HG03103 (cell line): Measurements from ENCODE around the gene HDAC9.
"Not testable (repeated sequence)": the region's sequence is repeated elsewhere in the genome, so short reads cannot be mapped to it uniquely, and the experiment has no call there.

Experiments used
- ATAC-seq: cut with Tn5 transposase; IDR thresholded peaks from one replicate; pipeline ENCODE4 v1.9.1; 2021; ENCODE audit warnings: low read depth; ENCODE audit not compliant: unreplicated experiment

HDAC9 gene

DNA sequence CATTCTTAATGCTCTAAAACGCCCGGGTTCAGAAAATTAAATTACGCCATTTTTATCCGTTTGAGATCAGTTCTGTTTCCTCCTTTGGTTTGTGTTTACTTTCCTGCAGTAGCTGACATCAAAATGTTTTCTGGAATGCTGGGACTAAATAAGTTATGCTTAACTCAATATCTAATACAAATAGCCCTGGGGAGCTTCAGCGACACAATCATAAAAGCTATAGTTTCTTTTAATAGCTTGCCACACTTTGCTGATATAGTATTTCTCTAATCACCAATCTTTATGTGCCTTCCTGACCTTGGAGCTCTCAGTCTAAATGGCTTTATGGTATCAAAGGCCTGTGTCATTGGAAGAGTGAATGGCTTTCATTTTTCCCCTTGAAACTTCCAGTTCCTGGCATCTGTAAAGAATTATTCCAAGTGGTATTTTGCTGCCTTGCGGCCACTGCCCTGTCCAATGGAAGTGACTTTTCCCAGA lies 202.7 kb downstream of the HDAC9 start:
- ATAC-seq = no peak

DNA sequence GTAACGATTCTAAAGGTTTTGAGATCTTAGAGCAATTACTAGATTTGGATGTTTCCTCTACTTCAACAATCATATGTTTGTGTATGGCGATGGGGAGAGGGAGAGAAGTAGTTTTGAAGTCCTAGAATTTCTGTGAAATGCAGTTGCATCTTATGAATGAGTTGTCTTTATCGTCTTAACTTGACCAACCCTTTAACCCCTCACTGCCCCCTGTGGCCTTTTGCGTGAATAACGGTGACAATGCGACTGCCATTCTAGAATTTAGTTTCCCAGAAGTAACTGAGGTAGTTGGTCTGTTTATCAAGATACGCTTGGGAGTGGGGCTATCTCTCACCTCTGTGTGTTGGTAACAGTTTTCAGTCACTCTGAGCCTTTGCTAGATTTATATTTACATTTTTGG lies 204.6 kb downstream of the HDAC9 start:
- ATAC-seq = peak; percentile 65

DNA sequence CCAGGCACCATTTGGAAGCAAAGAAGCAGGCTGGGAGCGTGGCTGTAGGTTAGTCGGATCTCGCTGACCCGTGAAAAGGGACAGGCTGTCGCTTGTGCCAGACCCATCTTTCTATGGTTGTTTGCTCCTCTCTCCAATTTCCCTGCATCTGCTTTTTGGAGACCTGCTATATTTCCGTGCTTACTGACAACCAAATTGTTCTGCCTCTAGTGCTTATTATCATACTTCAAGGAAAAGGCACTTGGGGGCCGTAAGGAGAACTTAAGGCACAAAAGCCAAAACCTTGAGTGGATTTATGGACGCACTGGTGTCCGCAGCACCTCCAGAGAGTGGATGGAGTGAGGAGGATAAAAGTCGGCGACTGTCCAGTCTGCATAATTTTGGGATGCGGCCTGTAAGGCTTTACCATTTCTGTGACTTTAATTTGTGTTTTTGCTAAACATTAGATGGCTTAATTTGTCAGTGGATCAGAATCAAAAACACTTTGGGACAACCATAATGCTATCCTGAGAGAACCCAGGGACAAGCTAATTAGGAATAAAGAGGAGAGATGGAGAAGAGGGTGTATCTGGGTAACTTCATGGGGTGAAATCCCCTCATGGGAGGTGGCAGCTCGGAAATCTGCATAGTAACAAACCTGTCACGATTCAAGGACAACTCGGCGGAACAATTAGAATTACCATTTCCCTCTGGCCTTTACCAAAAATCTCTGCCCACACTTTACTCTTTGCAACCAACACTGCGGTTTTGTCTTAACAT lies 206.7 kb downstream of the HDAC9 start:
- no peak for ATAC-seq

DNA sequence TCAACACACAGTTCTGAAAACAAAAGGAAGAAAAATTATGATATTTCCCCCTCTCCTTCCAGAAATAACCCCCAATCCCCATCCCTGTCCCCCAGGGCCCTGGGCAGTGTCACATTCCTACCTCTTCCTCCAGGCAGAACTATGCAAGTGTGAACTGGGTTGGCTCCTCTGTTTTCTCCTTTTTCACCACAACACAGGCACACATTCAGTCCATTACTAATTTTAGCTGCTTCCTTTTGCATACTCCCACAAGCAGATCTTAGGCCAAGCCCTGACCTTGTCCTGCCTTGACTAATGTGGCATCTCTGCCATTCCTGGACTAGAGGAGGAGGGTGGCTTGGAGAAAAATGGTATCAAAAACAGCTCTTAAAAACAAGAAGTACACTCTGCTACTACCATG lies 208.1 kb downstream of the HDAC9 start:
- ATAC-seq = no peak

DNA sequence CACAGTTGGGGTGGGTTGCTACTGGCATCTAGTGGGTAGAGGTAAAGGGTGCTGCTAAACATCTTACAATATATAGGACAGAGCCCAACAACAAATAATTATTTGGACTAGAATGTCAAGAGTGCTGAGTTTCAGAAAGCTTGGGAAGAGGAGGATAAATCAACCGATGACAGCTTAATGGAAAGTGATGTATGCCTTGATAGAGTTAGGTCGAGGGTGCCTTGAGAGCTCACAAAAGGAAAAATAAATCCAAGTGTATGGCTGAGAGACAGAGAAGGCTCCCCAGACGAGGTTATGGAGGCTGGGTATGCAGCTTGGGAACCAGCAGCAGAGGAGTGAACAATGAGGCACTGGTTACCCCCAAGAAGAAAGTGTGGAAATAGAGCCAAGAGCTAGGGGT lies 211.1 kb downstream of the HDAC9 start:
- no peak for ATAC-seq

DNA sequence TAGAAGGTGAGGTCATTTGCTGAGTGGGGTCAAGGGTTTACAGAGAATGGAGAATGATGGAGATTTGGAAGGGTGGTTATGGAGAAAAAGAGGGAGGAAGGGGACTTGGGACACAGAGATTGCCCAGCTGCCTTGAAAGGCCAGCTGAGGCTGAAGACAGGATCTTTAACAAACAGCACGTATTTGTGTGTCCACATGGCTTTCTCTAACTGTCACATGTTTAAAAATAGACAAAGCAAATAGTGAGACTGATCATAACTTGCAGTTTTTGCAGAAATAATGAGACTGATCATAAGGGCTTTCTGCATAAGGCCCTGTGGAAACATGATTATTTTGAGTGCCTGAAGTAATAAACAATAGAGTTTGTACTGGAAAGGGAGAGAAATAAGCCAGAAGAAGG lies 212.7 kb downstream of the HDAC9 start:
- ATAC-seq = no peak

DNA sequence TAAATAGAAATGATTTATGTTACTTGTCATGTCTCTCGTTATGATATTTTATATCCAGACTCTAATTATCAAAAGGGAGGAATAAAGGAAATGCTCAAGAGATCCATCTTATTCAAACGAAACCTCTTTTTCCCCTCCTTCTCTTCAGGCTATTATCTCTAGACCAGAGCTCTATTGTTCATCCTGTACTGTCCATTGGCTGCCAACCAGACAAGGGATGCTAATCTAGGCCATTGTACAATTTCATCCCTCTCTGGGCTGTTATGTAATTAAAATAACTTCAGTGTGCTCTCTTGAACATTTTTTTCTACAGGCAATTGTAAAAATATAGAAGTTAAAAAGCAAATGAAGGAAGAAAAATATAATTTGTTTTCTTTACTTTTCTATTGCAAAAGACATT lies 220.4 kb downstream of the HDAC9 start:
- ATAC-seq = no peak

DNA sequence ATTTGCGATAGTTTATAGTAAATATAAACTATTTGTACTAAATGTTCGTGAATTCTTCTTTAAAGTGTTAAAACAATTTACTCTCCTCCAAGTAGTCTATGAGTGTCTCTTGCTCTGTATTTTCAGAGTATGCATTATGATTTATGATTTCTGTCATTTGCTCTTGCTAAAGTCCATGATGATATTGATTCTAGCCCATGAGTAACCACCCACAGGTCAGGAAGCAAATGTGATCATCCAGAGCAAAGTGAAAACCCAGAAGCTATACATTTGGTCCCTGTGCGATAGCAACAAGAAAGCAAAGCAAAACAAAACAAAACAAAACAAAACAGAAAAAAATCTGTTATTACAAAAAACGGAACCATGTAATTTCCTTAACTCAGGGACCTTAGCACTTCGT lies 225.9 kb downstream of the HDAC9 start:
- ATAC-seq = no peak

DNA sequence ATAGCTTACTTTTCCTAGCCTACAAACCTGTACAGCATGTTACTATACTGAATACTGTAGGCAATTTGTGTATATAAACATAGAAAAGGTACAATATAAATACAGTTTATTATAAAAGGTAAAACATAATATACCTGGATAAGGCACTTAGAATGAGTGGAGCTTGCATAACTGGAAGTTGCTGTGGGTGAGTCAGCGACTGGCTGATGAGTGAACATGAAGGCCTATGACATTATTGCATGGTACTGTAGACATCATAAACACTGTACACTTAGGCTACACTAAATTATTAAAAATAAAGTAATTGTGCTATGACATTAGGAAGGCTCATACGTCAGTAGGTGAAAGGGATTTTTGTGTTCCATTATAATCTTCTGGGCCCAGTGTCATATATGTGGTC lies 228.8 kb downstream of the HDAC9 start:
- ATAC-seq = no peak

DNA sequence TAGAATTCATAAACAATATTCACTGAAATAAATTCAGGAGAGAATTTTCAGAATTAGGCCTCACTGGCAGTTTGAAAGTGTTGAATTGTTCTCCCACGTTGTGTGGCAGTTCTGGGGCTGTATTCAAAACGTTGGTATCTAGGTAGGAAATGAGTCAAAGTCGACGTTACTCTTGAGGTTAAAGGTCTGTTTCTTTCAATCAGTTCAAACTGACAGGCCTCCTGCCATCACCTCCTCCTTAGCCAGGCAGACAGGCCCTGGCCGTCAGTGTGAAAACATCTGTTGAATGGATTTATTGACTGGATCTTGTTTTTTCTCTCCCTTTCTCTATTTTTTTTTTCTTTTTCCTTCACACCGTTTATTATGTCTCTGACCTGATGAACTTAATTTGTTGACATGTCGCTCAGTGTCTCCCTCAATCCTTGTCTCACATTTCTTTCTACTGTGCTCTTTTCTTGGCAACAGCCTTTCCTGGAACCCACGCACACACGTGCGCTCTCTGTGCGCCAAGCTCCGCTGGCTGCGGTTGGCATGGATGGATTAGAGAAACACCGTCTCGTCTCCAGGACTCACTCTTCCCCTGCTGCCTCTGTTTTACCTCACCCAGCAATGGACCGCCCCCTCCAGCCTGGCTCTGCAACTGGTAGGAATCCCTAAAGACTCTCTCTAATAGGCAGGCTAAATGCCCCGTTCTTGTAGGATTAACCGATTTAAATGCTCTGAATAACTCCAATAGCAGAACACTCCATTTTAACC lies 231.7 kb downstream of the HDAC9 start:
- ATAC-seq = no peak

DNA sequence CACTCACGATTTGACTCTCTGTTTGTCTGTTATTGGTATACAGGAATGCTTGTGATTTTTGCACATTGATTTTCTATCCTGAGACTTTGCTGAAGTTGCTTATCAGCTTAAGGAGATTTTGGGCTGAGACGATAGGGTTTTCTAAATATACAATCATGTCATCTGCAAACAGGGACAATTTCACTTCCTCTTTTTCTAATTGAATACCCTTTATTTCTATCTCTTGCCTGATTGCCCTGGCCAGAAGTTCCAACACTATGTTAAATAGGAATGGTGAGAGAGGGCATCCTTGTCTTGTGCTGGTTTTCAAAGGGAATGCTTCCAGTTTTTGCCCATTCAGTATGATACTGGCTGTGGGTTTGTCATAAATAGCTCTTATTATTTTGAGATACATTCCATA lies 240.5 kb downstream of the HDAC9 start:
- not testable (repeated sequence) for ATAC-seq

DNA sequence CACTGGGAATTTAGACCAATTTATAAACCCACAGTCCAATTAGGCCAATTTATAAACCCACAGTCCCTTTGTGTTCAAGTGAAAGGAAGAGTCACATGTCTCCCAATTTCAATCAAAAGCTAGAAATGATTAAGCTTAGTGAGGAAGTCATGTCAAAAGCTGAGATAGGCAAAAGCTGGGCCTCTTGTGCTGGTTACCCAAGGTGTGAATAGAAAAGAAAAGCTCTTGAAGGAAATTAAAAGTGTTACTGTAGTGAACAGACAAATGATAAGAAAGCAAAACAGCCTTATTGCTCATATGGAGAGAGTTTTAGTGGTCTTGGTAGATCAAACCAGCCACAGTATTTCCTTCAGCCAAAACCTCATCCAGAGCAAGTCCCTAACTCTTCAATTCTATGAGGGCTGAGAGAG lies 245.0 kb downstream of the HDAC9 start:
- ATAC-seq = no peak

DNA sequence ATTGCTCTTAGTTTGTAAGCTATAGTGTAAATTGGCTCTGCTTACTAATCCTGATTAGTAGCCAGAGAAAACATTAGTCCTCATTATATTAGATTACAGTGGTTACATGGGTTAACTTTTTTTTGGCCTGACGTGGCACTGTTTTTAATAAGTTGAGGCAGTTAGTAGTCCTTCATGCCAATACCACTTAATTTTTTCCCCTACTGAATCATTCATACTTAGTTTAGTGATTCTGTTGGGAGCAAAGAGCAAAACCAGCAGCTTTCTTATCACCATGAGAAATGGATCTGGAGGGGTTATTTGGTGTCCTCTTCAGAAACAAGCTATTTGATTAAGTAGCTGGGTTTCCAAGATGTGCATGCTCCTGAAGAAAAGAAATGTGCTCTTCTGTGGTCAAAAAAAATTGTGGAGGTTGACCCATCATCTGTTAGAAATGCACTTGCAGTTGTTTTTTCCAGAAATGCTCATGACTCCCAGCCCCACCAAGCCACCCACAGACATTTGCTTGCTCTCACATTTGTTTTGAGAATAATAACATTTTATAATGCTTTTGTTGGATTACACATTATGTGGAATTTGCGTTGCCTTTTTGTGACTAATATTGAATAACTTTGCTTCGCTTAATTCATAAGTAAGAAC lies 258.5 kb downstream of the HDAC9 start:
- ATAC-seq = no peak

DNA sequence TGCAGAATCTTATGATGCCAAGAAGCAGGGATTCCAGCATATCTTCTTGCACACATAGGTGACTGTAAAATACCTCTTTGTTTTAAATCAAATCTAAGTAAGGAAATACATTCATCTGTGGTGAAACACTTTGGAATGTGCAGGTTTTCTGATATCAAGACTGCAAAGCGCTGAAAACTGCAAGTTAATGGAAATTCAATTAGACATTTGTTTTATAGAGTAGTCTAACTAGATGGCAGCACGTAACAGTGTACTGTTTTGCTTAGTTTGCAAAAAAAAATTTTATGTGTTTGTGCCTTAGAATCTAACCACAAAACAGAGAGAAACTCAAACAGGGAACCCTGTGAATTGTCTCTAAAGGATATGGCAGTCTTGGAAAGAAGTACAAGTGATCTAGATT lies 259.2 kb downstream of the HDAC9 start:
- no peak for ATAC-seq

DNA sequence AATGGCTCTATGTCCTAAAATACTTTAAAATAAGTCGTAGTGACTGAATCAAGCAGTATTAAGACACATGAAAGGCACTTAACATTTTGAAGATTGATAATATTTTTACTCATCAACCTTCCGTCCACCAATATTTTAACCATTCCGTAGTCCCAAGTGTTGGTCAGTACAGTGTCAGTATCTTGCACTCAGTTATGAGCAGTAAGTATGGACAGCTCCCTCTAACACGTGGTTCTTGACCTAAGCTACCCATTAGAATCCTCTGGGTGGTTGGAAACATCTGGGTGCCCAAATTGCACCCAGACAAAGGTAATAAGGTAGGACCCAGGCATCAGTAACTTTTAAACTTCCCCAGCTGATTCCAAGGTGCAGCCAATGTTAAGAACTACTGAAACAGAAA lies 260.2 kb downstream of the HDAC9 start:
- no peak for ATAC-seq

DNA sequence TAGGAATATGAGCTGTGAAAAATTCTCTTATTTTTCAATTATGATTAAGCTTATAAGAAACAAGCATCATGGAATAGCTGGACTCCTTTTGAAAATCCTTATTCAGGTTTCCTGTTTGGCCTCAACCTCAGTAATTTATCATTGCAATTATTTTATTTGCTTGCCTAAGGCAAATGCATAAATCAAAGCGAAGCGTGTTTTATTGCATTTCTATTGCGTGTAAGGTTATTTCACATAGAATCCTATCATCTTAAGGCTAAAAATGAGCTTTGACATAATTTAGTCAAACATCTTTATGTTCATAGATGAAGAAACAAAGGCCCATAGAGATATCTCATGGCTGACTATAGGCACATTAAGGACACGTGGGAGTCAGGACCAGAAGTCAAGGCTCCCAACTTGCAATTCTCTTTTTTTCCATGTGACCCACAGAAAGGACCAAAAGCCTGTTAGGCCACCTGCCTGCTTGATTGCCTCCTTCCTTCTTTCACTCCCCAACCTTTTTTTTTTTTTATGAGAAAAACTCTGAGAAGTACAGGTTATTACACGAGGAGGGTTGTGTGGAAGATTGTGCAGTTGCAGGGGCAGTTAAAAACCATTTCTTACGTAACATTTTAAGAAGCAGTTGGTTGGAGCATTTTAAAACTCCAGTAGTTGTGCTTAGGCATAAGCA lies 261.0 kb downstream of the HDAC9 start:
- no peak for ATAC-seq

DNA sequence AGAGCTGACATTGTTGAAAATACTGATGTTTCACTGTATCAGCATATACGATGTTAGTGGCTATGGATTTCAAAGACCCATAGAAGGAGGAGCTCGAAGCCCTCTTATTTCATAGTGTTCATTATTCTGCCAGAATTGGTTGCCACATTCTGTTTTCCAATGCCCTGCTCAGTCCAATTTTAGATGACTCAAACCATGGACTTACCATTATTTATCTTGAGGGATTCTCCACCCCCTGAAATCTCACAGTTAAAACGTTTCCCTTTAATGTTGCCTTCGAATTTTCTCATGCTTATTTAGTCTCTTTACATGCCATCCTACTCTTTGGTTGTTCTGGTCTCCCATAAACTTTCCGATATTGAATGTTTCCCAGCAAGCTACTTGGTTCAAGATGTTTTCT lies 264.5 kb downstream of the HDAC9 start:
- no peak for ATAC-seq

DNA sequence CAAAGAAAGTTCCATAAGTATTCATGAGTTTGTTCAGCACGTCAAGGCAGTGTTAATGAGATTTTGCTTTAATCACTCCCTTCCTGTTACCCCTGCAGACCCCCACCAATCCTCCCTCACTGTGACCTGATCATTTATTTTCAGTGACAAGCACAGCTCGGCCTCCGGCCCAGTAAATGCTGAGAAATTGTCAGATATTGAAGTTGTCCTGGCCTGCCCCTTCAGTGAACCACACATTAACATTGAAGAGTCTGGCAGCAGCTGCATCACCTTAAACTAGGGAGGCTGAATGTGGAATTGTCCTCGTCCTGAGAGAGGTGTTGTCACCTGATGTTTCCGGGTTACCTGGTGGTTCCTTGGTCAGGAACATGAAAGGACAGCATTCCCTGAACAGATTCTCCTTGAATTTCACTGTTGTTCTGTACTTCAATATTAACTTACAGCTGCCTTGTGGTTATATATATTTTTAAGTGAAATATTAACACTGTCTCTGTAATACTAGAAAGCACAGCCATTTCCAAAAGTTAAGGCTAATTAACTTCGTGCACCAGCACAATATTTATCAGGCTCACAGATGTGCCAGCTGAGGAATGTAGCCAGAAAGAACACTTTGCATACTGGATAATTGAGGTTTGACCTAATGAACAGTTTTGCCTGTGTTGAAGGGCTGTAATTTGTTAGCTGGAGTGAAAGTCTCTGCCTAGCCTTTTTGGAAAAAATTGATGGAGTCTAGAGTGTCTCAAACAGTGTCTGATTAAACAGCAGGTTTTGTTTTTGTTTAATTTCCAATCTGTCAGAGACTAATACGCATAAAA lies 265.3 kb downstream of the HDAC9 start:
- ATAC-seq = no peak

DNA sequence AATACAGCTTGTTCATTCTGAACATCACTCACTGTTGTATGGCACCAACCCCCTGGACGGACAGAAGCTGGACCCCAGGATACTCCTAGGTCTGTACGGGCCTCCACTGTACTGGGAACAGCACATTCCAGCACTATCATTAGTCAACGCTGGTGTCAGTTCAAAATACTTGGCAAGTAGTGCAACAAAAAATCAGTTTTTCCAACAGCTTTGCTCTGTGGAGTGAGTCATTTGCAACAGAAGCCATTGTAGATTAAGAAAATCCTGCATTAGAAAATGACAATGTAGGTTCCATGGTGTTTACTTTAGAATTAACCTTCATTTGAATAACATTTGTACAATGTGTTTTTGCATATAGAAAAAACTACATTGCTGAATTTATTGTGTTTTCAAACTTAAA lies 266.6 kb downstream of the HDAC9 start:
- no peak for ATAC-seq

DNA sequence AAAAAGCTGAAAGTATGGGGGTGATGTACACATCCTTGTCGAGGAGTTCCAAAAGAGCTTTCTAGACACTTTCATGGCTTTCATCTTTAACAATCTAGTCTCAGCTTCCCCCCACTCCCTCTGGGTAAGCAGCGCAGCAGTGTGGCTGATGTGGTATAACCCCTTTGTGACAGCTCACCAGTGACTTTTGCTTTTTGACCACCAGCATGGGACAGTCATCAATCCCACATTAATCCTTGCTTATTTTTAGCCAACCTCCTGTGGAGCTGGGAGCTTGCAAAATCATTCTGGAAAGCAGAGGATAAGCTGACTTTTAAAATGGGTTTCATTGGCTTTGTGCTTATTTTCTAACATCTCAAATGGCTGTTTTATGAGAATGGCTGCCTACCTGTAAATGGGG lies 272.7 kb downstream of the HDAC9 start:
- no peak for ATAC-seq
